ENCODE results near the gene VSX1.
A peak's percentile ranks its signal among the peaks of the same experiment; 100 is the strongest.

Gene VSX1

DNA sequence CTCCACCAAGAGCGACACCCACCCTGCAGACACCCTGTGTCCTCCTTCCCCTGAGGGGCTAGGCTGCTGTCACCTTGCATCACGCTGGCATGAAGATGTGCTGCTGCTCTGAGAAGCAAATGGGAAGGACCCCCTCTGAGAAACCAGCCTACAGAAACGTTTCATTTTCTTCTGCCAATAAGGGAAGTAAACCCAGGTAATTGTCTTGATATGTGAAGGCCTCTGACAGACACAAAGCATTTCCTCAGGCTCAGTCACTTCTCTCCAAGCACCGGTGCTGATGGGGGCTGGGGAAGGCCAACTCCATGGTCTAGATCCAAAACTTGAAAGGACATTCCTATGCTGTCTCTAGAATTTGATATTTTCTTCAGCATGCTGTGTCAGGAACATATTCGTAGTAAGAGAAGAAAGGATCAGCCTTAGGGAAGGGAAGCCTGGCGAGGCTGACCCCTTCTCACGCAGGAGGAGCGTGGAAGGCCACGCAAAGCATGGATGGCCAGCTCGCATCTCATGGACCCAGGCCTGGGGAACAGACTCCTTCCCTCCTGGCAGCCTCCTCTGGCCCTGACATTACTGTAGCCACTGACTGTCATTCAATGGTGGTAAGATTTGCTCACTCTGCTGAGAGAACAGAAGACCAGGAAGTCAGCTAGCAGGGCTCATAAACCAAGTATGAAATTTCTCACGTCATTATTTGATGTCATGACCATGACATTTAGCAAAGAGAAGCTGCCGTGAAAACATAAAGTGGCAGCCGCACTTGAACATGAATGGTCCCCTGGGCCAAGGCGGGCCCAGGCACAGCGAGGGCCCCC is 44.4 kb downstream of the VSX1 start:
- DNase-seq: peak; percentile 66

DNA sequence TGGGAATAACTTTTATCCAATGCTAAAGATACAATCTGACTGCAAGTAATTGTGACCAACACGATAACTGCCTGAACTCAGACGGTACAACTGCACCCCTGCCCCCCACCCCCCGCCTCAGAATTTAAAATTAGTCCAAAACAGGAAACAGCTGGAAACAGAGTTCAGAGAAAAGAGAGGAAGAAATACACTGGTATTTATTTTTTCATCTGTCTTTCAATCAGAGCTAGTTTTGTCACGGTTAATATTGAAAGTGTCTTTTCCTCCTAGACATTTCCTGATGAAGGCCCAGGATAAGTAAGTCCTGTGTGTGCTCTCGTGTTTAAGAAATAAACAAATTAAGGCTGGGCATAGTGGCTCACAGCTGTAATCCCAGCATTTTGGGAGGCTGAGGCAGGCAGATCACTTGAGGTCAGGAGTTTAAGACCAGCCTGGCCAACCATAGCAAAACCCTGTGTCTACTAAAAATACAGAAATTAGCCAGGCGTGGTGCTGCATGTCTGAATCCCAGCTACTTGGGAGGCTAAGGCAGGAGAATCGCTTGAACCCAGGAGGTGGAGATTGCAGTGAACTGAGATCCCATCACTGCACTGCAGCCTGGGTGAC is 45.5 kb downstream of the VSX1 start:
- DNase-seq: no peak

DNA sequence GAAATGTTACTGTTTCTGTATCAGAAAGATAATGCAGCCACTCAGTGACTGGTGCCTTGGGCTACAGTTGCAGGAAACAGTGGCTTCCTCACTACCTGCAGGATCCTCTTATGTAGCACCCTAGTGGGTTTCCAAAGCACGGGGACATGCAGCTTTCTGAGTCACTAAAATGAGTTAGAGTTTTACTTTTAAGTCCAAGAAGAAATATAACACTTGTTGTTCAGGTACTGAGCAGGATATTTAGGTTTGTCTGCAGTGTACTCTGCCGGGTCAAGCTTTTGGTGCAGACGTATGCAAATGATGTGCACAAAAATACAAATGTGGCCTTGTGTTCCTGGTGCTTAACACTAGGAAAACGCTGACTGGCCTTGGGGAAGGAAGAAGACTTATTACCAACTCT is 46.0 kb downstream of the VSX1 start:
- DNase-seq: no peak

DNA sequence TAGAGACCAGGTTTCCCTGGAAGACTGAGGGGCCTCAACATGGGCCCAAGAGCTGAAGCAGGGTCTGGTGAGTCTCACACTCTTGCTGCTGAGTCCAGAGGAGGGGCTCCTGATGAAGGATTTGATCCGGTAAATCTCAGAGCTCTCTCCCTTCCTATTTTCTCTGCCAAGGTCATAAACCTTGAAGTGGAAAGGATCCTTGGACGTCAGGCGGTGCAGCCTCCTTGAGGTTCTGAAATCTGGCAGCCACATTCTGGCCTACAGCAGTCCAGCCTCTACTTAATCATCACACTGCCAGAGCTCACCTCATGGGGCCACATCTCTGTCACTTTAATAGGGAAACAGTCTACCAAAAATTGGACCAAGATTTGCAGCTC is 48.0 kb downstream of the VSX1 start:
- no peak for DNase-seq

DNA sequence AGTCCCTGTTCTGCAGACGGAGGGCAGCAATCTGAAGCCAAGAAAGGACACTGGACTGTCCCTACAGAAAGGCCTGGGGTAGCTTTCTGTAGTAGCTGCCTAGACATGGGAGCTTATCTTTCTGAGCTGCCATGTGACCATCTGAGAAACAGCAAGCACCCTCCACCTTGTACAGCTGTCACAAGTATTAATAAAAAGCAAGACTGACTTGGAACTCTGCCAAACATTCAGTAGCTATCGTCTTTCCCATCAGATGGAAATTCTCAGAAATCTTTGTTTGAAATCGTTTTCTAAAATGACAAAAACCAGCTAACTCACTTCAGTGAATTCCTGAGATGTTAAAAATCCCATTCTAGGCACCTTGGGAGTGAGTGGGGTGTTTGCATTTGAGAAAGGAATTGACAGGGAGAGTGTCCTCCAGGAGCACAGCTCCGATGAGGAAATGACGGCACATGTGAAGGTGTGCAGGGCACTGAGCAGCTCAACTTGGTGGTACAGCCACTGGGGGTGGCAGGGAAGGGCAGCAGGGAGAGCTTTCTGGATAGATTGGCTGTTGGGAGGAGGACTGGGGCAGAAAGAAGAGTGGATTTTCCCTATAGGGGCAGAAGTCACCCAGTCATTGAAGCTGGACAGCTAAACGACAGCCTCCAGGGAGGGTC is 48.5 kb downstream of the VSX1 start:
- peak; percentile 55 for DNase-seq

DNA sequence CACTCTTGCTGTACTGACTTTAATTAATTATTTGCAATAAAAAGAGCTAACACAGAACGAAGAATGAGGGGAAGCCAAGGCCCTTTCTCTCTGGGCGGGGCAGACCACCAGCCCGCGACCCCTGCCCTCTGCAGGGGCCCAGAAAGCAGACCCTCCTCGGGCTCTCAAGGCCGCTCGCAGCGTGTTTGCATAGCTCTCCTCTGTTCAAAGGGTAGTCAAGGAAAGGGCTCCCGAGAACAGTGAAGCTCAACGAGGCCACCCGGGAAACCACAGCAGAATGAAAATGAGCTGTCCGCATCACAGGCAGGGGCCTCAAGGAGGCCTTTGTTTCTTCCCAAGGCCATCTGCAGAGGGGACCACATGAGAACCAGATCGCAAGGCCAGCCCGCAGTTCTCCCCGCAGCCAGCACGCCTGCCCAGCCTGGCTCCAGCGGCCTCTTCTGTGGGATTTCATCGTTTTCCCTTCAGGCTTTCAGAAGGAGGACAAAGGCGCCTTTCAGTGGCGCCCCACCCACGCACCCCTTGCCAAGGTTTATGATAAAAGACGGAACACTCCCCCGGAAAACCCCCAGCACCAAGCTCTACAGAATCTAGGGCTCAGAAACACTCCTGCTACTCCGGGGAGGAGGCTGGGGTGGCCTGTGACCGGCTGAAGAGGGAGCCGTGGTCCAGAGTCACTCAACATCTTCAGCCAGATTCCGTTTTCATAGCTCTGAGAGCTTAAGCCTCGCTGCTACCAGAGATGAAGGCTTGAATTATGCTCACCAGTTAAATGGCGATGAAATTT is 49.3 kb downstream of the VSX1 start:
- DNase-seq: peak; percentile 23

DNA sequence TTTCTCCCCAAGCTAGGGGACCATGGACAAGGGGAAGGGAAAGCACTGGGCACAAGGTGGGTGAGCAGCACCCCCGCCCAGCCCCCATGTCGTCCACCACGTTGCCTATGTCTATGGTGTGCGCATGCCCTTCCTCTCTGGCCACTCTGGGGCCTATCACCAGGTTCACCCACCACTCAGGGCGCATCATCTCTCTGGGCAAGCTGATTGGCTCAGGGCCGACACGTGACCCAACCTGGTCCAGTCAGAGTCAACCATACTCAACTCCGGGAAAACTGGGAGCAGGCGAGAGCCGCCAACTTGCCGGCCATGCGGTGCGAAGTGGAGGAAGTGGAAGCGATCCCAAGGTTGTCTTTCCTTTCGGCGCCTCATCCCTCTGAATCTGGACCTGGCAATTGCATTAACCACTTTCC is 49.9 kb downstream of the VSX1 start:
- DNase-seq: no peak

DNA sequence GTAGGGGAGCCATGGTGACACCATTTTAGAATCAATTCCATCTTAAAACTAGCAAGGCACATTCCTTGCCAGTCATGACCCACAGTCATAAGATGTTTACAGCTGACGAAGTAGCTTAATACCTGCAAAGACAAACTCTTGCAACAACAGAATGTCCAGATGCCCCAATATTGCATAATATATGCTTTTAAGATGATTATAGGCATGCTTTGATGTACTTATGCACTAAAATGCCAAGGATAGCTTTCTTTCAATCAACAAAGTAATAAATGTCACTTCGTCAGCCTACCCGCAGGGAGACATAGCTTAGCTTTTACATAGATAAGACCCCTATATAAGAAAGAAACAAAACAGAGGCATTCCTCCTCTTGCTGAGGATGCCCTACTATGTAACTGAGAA is 50.7 kb downstream of the VSX1 start:
- no peak for DNase-seq

DNA sequence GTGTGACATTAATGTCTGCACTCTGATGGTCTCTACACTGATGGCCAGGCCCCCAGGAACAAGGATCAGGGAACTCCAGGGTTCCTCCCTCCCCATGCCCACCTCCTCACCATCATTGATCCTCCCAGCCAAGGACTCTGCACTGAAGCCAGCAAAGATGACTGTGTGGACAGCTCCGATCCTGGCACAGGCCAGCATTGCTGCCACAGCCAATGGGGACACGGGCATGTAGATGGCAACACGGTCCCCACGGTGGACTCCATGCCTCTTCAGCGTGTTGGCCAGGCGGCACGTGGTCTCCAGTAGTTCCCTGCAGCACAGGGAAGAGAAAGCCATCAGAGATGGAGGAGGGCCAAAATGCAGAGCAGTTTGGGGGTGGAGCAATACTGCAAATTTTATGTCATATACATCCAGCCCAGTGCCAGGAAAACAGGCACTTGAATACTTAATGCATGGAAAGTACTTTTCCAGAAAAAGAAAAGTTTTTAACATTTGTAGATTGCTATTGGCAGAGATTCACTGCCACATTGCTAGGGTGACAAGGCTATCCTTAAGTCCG is 51.2 kb downstream of the VSX1 start:
- DNase-seq: no peak

DNA sequence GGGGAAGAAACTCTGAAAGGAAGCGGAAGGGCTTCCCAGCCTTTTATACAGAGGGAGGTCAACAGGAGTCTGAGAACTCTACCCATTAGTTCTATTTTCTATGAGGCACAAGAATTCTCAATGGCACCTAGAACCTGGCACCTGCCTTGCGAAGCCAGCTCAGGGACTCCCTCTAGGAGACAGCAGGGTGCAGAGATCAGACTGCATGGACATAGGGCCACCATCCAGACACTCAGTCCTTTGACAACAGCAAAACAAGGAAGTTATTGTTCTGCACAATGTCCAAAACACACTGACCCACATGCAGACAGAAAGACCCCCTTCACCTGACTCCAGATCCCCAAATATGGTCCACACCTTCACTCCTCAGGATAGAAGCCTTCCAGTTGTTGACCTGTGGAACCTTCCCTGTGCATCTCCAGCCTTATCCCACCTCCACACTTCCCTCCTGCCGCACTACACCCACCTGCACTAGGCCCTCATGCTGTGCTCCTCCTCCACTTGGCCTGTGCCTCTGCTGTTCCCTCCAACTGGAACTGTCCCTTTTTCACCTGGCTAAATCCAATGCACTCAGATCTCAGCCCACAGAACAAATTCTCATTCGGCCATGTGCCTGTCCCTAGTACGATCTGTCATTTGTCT is 51.8 kb downstream of the VSX1 start:
- DNase-seq: no peak

DNA sequence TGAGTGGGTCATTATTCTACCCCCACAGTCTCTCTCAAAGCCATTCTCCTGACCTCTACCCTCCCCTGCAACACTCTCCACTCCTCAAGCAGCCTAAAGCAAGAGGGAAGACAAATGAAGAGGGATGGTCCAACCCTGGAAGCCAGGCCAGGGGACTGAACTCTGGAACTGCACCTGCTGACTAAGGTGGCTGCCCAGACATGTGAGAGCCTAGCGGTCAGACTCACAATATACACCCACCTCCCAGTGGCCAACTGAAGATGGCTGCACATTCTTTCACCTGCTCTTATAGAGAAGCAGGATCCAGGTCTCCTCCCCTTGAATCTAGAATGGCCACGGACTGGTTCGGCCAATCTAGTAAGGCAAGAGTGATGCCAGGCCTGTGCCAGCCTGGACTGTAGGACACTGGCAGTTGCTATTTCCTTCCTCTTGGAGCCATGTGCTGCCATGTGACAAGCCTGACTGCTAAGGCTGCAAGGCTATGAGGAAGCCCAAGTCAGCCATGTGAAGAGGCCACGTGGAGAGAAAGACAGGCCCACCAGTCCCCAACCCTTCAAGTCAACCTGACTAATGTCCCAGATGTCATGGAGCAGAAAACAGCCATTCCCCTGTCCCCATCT is 55.8 kb downstream of the VSX1 start:
- no peak for DNase-seq

All from NCI-H69 (cell line).